K562 (cell line): ENCODE data around the gene MMP23B. TPM values are rescaled to one million over a fixed set of nuclear protein-coding genes. Genes with fewer than 3 reads are reported as not detected.

ENCODE experiments used
- ETV6 ChIP-seq, 3 experiments: fragments of 150-350 bp in 1 of 3; sonication (generic) in 1 of 3; formaldehyde crosslinking in 1 of 3; IDR thresholded peaks; 2 replicates each; pipeline versions ENCODE4 v1.6.1 to v1.8.0; 2014 to 2022; ENCODE audit warnings: borderline replicate concordance in 2 of 3, low read depth in 2 of 3, antibody characterized with exemption in 1 of 3, low read length in 1 of 3, mild to moderate bottlenecking in 1 of 3, missing genetic modification reagents in 1 of 3
- GTF2A2 ChIP-seq: IDR thresholded peaks from 2 replicates; pipeline ENCODE4 v1.6.1; 2016; ENCODE audit warnings: mild to moderate bottlenecking, missing genetic modification characterization, missing compliant biosample characterization
- HDAC3 ChIP-seq: fragments of 450-650 bp; IDR thresholded peaks from 2 replicates; pipeline ENCODE4 v1.6.1; 2018; ENCODE audit warnings: borderline replicate concordance, mild to moderate bottlenecking, moderate library complexity; ENCODE audit not compliant: partially characterized antibody
- HNRNPH1 ChIP-seq: fragments of 200-400 bp; formaldehyde crosslinking; optimal IDR thresholded peaks from 2 replicates; pipeline ENCODE3; 2017; ENCODE audit warnings: low read depth, mild to moderate bottlenecking, low read length, moderate library complexity
- IRF2 ChIP-seq: sonication (generic); formaldehyde crosslinking; IDR thresholded peaks from 2 replicates; pipeline ENCODE4 v1.8.1; 2022; ENCODE audit warnings: mild to moderate bottlenecking, missing genetic modification reagents
- MTF1 ChIP-seq: fragments of 250-450 bp; sonication (Bioruptor Pico); IDR thresholded peaks from 2 replicates; pipeline ENCODE4 v1.9.0; 2021; ENCODE audit warnings: moderate library complexity, mild to moderate bottlenecking, inconsistent platforms, borderline replicate concordance
- NFE2 ChIP-seq: IDR thresholded peaks from 2 replicates; pipeline ENCODE4 v1.6.1; 2014; ENCODE audit warnings: antibody characterized with exemption, low read depth
- NFXL1 ChIP-seq: fragments of 450-650 bp; formaldehyde crosslinking; IDR thresholded peaks from 2 replicates; pipeline ENCODE4 v1.4.0; 2021; ENCODE audit warnings: mild to moderate bottlenecking
- RBFOX2 ChIP-seq: fragments of 200-400 bp; formaldehyde crosslinking; IDR thresholded peaks from 2 replicates; pipeline ENCODE4 v1.6.1; 2017; ENCODE audit warnings: low read depth, mild to moderate bottlenecking, low read length, moderate library complexity
- RHOXF2B ChIP-seq: fragments of 250-450 bp; sonication (Bioruptor Pico); conservative IDR thresholded peaks from 2 replicates; pipeline ENCODE4 v1.5.1; 2021
- TCF7L2 ChIP-seq: fragments of 150-350 bp; IDR thresholded peaks from 2 replicates; pipeline ENCODE4 v1.6.1; 2016; ENCODE audit warnings: low read depth, mild to moderate bottlenecking, low read length, moderate library complexity
- ZBTB17 ChIP-seq: fragments of 450-650 bp; formaldehyde crosslinking; IDR thresholded peaks from 2 replicates; pipeline ENCODE4 v1.4.0; 2020; ENCODE audit warnings: mild to moderate bottlenecking
- ZNF274 ChIP-seq: IDR thresholded peaks from 2 replicates; pipeline ENCODE4 v1.6.1; 2011; ENCODE audit warnings: low read depth, mild to moderate bottlenecking, low read length, moderate library complexity, borderline replicate concordance
- ZNF639 ChIP-seq, 2 experiments: fragments of 200-800 bp in 1 of 2; sonication (Bioruptor generic) in 1 of 2; sonication (generic) in 1 of 2; formaldehyde crosslinking in 1 of 2; IDR thresholded peaks in 1 of 2; conservative IDR thresholded peaks in 1 of 2; 2 replicates each; pipeline versions ENCODE4 v1.5.0 to v1.6.1; 2016 to 2020; ENCODE audit warnings: missing compliant biosample characterization in 1 of 2, missing genetic modification characterization in 1 of 2, missing genetic modification reagents in 1 of 2
- polyA plus RNA-seq, 8 experiments: library from polyadenylated mRNA; depleted of rRNA in 4 of 8; stranded (reverse) in 5 of 8; unstranded in 3 of 8; fragments of >200 nt; fragmentation: Nextera tagmentation in 2 of 8; fragmentation: Illumina TruSeq in 1 of 8; extraction: Ambion mirVana in 2 of 8; extraction: Trizol in 1 of 8; gene quantifications; 2 replicates each; pipeline versions ENCODE4 v1.2.1 to v1.2.3, GENCODE V29; 2011 to 2014; ENCODE audit warnings: inconsistent platforms in 1 of 8, missing spikeins in 1 of 8
- total RNA-seq, 7 experiments: library from RNA; depleted of rRNA in 6 of 7; stranded (reverse); fragments of >200 nt in 6 of 7; fragmentation: Illumina TruSeq in 2 of 7; extraction: Trizol in 2 of 7; gene quantifications; 2 replicates each; pipeline versions ENCODE4 v1.2.1 to v1.2.3, GENCODE V29; 2011 to 2021; ENCODE audit warnings: low replicate concordance in 1 of 7
- TF ChIP-seq, protein P1 (sequence below): fragments of 250-450 bp; sonication (Bioruptor Pico); IDR thresholded peaks from 2 replicates; pipeline ENCODE4 v1.4.0; 2020

The MMP23B gene
- total and polyA plus RNA-seq, 9 of the 15 experiments (the other 6 are each of a cell fraction or from before 2014, with no cell fraction given): 0.28 to 1.2 (median 0.41) TPM; not detected in 5

DNA sequence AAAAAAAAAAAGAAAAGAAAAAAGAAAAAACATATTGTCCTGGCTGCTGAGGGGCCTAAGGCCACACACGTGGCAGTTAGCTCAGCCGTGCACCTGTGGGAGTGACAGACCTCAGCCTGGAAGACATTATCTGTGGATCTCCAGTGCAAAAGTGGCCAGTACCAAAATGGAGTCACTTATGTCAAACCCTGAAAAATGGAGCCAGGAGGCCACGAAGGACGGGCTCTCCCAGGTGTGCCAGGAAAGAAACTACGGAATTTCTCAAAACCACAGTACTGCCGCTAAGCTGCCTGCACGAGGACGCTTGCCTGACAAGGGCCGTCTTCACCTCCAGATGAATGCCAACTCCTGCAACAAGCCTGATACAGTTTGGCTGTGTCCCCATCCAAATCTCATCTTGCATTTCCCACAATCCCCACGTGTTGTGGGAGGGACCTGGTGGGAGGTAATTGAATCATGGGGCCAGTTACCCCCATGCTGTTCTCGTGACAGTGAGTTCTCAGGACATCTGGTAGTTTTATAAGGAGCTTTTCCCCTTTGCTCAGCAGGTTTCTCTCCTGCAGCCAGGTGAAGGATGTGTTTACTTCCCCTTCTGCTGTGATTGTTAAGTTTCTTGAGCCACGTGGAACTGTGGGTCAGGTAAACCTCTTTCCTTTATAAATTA, 22.0 kb upstream of the MMP23B start (continued):
- TF ChIP-seq, protein P1, sequence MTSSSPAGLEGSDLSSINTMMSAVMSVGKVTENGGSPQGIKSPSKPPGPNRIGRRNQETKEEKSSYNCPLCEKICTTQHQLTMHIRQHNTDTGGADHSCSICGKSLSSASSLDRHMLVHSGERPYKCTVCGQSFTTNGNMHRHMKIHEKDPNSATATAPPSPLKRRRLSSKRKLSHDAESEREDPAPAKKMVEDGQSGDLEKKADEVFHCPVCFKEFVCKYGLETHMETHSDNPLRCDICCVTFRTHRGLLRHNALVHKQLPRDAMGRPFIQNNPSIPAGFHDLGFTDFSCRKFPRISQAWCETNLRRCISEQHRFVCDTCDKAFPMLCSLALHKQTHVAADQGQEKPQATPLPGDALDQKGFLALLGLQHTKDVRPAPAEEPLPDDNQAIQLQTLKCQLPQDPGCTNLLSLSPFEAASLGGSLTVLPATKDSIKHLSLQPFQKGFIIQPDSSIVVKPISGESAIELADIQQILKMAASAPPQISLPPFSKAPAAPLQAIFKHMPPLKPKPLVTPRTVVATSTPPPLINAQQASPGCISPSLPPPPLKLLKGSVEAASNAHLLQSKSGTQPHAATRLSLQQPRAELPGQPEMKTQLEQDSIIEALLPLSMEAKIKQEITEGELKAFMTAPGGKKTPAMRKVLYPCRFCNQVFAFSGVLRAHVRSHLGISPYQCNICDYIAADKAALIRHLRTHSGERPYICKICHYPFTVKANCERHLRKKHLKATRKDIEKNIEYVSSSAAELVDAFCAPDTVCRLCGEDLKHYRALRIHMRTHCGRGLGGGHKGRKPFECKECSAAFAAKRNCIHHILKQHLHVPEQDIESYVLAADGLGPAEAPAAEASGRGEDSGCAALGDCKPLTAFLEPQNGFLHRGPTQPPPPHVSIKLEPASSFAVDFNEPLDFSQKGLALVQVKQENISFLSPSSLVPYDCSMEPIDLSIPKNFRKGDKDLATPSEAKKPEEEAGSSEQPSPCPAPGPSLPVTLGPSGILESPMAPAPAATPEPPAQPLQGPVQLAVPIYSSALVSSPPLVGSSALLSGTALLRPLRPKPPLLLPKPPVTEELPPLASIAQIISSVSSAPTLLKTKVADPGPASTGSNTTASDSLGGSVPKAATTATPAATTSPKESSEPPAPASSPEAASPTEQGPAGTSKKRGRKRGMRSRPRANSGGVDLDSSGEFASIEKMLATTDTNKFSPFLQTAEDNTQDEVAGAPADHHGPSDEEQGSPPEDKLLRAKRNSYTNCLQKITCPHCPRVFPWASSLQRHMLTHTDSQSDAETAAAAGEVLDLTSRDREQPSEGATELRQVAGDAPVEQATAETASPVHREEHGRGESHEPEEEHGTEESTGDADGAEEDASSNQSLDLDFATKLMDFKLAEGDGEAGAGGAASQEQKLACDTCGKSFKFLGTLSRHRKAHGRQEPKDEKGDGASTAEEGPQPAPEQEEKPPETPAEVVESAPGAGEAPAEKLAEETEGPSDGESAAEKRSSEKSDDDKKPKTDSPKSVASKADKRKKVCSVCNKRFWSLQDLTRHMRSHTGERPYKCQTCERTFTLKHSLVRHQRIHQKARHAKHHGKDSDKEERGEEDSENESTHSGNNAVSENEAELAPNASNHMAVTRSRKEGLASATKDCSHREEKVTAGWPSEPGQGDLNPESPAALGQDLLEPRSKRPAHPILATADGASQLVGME (CRISPR knock-in tag): 0 out of 2 replicates have a peak, but pooled peaks have one; percentile 42
- TF ChIP-seq RBFOX2 (0 out of 2 replicates have a peak, but pooled peaks have one; percentile 26), ZNF639 (CRISPR knock-in tag; conservative IDR thresholded peaks at IDR 0.05 in 1 of 2, IDR thresholded peaks at IDR 0.05 in 1 of 2) (peak in 1 of 2 experiments; percentile 94; a peak in 2 of 4 replicates), TCF7L2 (no peak), NFE2 (no peak), ZNF274 (no peak), ETV6 (IDR thresholded peaks at IDR 0.05; ENCODE audit: borderline replicate concordance in 1 of 2, low read depth in 2 of 2, low read length in 1 of 2) (no peak), ETV6 (CRISPR knock-in tag; IDR thresholded peaks at IDR 0.05; ENCODE audit: borderline replicate concordance) (no peak), GTF2A2 (tag) (peak; percentile 90), IRF2 (CRISPR knock-in tag) (no peak), ZBTB17 (CRISPR knock-in tag) (peak; percentile 81; the same call in 1 of the 2 replicates), HDAC3 (no peak), MTF1 (peak; percentile 79; the same call in 1 of the 2 replicates), RHOXF2B (CRISPR knock-in tag) (no peak), NFXL1 (CRISPR knock-in tag) (peak; percentile 83; the same call in 1 of the 2 replicates), HNRNPH1 (no peak)
